Liver (tissue), 9 donors: ENCODE results near the gene ACACB. TPM values are rescaled to one million over a fixed set of nuclear protein-coding genes. Genes with fewer than 3 reads are reported as not detected.

Experiments
- DNase-seq: peaks from one replicate; pipeline ENCODE4 v3.0.0-alpha.2; 2017; ENCODE audit warnings: low spot score
- H3K27ac ChIP-seq, 2 donors: one replicate each; pipeline ENCODE4 v1.7.0; 2013; ENCODE audit warnings: inconsistent platforms in 2 of 2, low read length in 2 of 2, control low read depth in 1 of 2, low read depth in 1 of 2, mild to moderate bottlenecking in 1 of 2
- H3K27me3 ChIP-seq, 4 donors: one replicate each; pipeline versions ENCODE4 v1.6.1 to v1.7.0; 2013; ENCODE audit warnings: low read length in 3 of 4, inconsistent platforms in 1 of 4, mild to moderate bottlenecking in 1 of 4, moderate library complexity in 1 of 4; ENCODE audit not compliant: control insufficient read depth in 4 of 4, insufficient read depth in 4 of 4
- H3K36me3 ChIP-seq, 4 donors: one replicate each; pipeline versions ENCODE4 v1.6.1 to v1.7.0; 2013; ENCODE audit warnings: low read length in 3 of 4, mild to moderate bottlenecking in 3 of 4, low read depth in 1 of 4, moderate library complexity in 1 of 4; ENCODE audit not compliant: control insufficient read depth in 4 of 4, insufficient read depth in 3 of 4
- H3K4me1 ChIP-seq, 4 donors: one replicate each; pipeline versions ENCODE4 v1.6.1 to v1.7.0; 2013; ENCODE audit warnings: low read length in 3 of 4, mild to moderate bottlenecking in 3 of 4, moderate library complexity in 1 of 4; ENCODE audit not compliant: control insufficient read depth in 4 of 4, insufficient read depth in 4 of 4
- H3K4me3 ChIP-seq, 3 donors: one replicate each; pipeline versions ENCODE4 v1.6.1 to v1.7.0; 2013; ENCODE audit warnings: low read length in 3 of 3, control low read depth in 1 of 3, low read depth in 1 of 3, mild to moderate bottlenecking in 1 of 3
- H3K9ac ChIP-seq, 2 donors: one replicate each; pipeline ENCODE4 v1.7.0; 2013; ENCODE audit warnings: low read length in 2 of 2, mild to moderate bottlenecking in 2 of 2, moderate library complexity in 2 of 2, control low read depth in 1 of 2, low read depth in 1 of 2
- H3K9me3 ChIP-seq, 4 donors: one replicate each; pipeline versions ENCODE4 v1.6.1 to v1.7.0; 2013; ENCODE audit warnings: low read length in 3 of 4; ENCODE audit not compliant: control insufficient read depth in 4 of 4
- EGR1 ChIP-seq, 2 donors: IDR thresholded peaks; 2 replicates each; pipeline ENCODE4 v1.6.1; 2016 to 2018; ENCODE audit warnings: antibody characterized with exemption in 2 of 2, low read depth in 2 of 2
- FOXA1 ChIP-seq: IDR thresholded peaks from 2 replicates; pipeline ENCODE4 v1.6.1; 2016; ENCODE audit warnings: antibody characterized with exemption
- FOXA2 ChIP-seq: IDR thresholded peaks from 2 replicates; pipeline ENCODE4 v1.6.1; 2016; ENCODE audit warnings: antibody characterized with exemption
- GABPA ChIP-seq, 2 donors: IDR thresholded peaks in 1 of 2; conservative IDR thresholded peaks in 1 of 2; 2 replicates each; pipeline ENCODE4 v1.6.1; 2016; ENCODE audit warnings: antibody characterized with exemption in 2 of 2, mild to moderate bottlenecking in 1 of 2, moderate library complexity in 1 of 2
- HNF4A ChIP-seq, 2 donors: conservative IDR thresholded peaks; 2 replicates each; pipeline ENCODE4 v1.6.1; 2016; ENCODE audit warnings: antibody characterized with exemption in 2 of 2, mild to moderate bottlenecking in 2 of 2
- HNF4G ChIP-seq: IDR thresholded peaks from 2 replicates; pipeline ENCODE4 v1.6.1; 2016; ENCODE audit warnings: antibody characterized with exemption
- JUND ChIP-seq, 2 donors: IDR thresholded peaks; 2 replicates each; pipeline ENCODE4 v1.6.1; 2016; ENCODE audit warnings: antibody characterized with exemption in 2 of 2
- NR2F2 ChIP-seq: IDR thresholded peaks from 2 replicates; pipeline ENCODE4 v1.6.1; 2016; ENCODE audit warnings: antibody characterized with exemption
- RAD21 ChIP-seq, 2 donors: IDR thresholded peaks; 2 replicates each; pipeline ENCODE4 v1.6.1; 2016; ENCODE audit warnings: antibody characterized with exemption in 2 of 2, mild to moderate bottlenecking in 2 of 2
- RXRA ChIP-seq, 2 donors: IDR thresholded peaks; 2 replicates each; pipeline ENCODE4 v1.6.1; 2017 to 2018; ENCODE audit warnings: antibody characterized with exemption in 2 of 2, mild to moderate bottlenecking in 1 of 2
- SP1 ChIP-seq: IDR thresholded peaks from 2 replicates; pipeline ENCODE4 v1.6.1; 2018; ENCODE audit warnings: antibody characterized with exemption, mild to moderate bottlenecking
- TAF1 ChIP-seq: conservative IDR thresholded peaks from 2 replicates; pipeline ENCODE4 v1.6.1; 2016; ENCODE audit warnings: antibody characterized with exemption, mild to moderate bottlenecking
- YY1 ChIP-seq: IDR thresholded peaks from 2 replicates; pipeline ENCODE4 v1.6.1; 2016; ENCODE audit warnings: antibody characterized with exemption, mild to moderate bottlenecking
- WGBS: extraction: QIAGEN DNeasy Blood & Tissue Kit; methylation state at CpG from one replicate; pipeline ENCODE4 v1.1.7; 2013; 5-methylcytosine and 5-hydroxymethylcytosine counted together
- polyA plus RNA-seq, 2 donors: library from polyadenylated mRNA; stranded (reverse) in 1 of 2; unstranded in 1 of 2; fragments of 200-250 nt in 1 of 2; fragments of >200 nt in 1 of 2; fragmentation: Nextera tagmentation in 1 of 2; extraction: Ambion mirVana in 1 of 2; gene quantifications; one replicate each; pipeline versions ENCODE4 v1.2.1 to v1.2.3, GENCODE V29; 2013 to 2015
- total RNA-seq, 2 donors: library from RNA; depleted of rRNA; stranded (reverse); fragments of >200 nt; gene quantifications; one replicate each; pipeline ENCODE4 v1.2.3, GENCODE V29; 2014
- TF ChIP-seq, protein P1 (sequence below): IDR thresholded peaks from 2 replicates; pipeline ENCODE4 v1.6.1; 2016; ENCODE audit warnings: antibody characterized with exemption
- TF ChIP-seq, protein P2 (sequence below): IDR thresholded peaks from 2 replicates; pipeline ENCODE4 v1.6.1; 2016; ENCODE audit warnings: antibody characterized with exemption
- TF ChIP-seq, protein P3 (sequence below): fragments of 150-350 bp; IDR thresholded peaks from 2 replicates; pipeline ENCODE4 v1.5.1; 2017; ENCODE audit warnings: improper control_type of control experiment, low read depth, low read length; ENCODE audit not compliant: missing input control
- TF ChIP-seq, protein P4 (sequence below): IDR thresholded peaks from 2 replicates; pipeline ENCODE4 v1.6.1; 2016; ENCODE audit warnings: antibody characterized with exemption
- TF ChIP-seq, protein P5 (sequence below): IDR thresholded peaks from 2 replicates; pipeline ENCODE4 v1.6.1; 2016; ENCODE audit warnings: antibody characterized with exemption, mild to moderate bottlenecking
- donor health status: healthy.
- donor health status: healthy.
- donor health status: healthy.
- donor health status: healthy.
- donor health status: healthy.

Gene ACACB
- total and polyA plus RNA-seq, 4 donors: 12.9 to 288 (median 52.1) TPM

DNA sequence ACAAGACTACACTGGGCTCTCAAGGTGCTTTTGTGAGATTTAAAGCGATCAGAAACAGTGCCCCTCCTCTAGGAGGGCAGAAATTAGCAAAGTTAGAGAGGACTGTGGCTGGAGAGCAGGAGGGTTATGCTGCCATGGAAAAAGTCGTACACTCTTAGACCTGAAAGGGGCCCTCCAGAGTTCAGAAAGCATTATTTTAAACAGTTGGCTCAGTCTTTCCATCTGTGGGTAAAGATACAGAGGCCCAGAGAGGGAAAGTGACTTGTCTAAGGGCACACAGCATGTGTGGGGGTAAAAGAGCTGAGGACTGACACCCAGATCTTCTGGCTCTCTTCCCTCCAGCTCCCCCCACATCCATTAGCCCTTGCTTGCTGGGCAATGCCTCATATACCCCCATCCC lies 145.6 kb downstream of the ACACB start:
- WGBS: 94% methylated on average over 2 of the region's 2 CpGs
- no peaks in the 10 kb centered on the region for H3K4me1 ChIP-seq
- H3K9ac ChIP-seq: no peak overlapping the region
- no peaks in the 10 kb centered on the region for H3K27me3 ChIP-seq
- TF ChIP-seq YY1 (no peak), FOXA1 (no peak), FOXA2 (no peak), HNF4A (conservative IDR thresholded peaks at IDR 0.05) (no peak), RAD21 (IDR thresholded peaks at IDR 0.05) (no peak), EGR1 (IDR thresholded peaks at IDR 0.05; ENCODE audit: low read depth in 2 of 2) (no peak), JUND (IDR thresholded peaks at IDR 0.05) (no peak), SP1 (no peak), GABPA (IDR thresholded peaks at IDR 0.05 in 1 of 2, conservative IDR thresholded peaks at IDR 0.05 in 1 of 2) (no peak), TAF1 (no peak)
- TF ChIP-seq, protein P1, sequence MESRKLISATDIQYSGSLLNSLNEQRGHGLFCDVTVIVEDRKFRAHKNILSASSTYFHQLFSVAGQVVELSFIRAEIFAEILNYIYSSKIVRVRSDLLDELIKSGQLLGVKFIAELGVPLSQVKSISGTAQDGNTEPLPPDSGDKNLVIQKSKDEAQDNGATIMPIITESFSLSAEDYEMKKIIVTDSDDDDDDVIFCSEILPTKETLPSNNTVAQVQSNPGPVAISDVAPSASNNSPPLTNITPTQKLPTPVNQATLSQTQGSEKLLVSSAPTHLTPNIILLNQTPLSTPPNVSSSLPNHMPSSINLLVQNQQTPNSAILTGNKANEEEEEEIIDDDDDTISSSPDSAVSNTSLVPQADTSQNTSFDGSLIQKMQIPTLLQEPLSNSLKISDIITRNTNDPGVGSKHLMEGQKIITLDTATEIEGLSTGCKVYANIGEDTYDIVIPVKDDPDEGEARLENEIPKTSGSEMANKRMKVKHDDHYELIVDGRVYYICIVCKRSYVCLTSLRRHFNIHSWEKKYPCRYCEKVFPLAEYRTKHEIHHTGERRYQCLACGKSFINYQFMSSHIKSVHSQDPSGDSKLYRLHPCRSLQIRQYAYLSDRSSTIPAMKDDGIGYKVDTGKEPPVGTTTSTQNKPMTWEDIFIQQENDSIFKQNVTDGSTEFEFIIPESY: no peak
- TF ChIP-seq, protein P2, sequence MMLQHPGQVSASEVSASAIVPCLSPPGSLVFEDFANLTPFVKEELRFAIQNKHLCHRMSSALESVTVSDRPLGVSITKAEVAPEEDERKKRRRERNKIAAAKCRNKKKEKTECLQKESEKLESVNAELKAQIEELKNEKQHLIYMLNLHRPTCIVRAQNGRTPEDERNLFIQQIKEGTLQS: no peak
- H3K9me3 ChIP-seq: no peaks in the 10 kb centered on the region
- no peak for DNase-seq
- no peak overlapping the region for H3K27ac ChIP-seq
- H3K36me3 ChIP-seq: peaks cover 24 to 83% (median 66%) of the 10 kb centered on the region in 4 donors
- no peak overlapping the region for H3K4me3 ChIP-seq

DNA sequence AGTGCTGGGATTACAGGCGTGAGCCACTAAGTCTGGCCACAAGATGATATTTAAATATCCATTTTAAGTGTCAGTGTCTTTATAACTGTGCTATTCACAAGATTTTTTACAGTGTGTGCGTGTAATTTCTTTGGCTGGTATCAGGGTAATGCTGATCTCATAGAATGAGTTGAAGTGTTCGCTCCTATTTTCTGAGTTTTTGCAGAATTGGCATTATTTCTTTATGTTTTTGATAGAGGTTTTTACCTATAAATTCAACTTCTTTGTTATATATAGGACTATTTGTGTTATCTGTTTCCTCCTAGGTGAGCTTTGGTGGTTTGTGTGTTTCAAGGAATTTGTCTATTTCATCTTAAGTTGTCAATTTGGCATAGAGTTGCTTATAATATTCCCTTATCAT lies 147.1 kb downstream of the ACACB start:
- Histone ChIP-seq H3K9me3 (no peaks in the 10 kb centered on the region), H3K27ac (no peak overlapping the region), H3K27me3 (no peaks in the 10 kb centered on the region), H3K9ac (no peak overlapping the region), H3K4me3 (no peak overlapping the region), H3K4me1 (no peaks in the 10 kb centered on the region), H3K36me3 (peaks cover 30 to 84% (median 66%) of the 10 kb centered on the region in 4 donors)
- WGBS: 95% methylated on average over 3 of the region's 3 CpGs
- TF ChIP-seq, protein P3, sequence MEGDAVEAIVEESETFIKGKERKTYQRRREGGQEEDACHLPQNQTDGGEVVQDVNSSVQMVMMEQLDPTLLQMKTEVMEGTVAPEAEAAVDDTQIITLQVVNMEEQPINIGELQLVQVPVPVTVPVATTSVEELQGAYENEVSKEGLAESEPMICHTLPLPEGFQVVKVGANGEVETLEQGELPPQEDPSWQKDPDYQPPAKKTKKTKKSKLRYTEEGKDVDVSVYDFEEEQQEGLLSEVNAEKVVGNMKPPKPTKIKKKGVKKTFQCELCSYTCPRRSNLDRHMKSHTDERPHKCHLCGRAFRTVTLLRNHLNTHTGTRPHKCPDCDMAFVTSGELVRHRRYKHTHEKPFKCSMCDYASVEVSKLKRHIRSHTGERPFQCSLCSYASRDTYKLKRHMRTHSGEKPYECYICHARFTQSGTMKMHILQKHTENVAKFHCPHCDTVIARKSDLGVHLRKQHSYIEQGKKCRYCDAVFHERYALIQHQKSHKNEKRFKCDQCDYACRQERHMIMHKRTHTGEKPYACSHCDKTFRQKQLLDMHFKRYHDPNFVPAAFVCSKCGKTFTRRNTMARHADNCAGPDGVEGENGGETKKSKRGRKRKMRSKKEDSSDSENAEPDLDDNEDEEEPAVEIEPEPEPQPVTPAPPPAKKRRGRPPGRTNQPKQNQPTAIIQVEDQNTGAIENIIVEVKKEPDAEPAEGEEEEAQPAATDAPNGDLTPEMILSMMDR: no peak
- TF ChIP-seq, protein P4, sequence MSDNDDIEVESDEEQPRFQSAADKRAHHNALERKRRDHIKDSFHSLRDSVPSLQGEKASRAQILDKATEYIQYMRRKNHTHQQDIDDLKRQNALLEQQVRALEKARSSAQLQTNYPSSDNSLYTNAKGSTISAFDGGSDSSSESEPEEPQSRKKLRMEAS: no peak
- no peak for TF ChIP-seq EGR1 (IDR thresholded peaks at IDR 0.05; ENCODE audit: low read depth in 2 of 2)
- TF ChIP-seq YY1: no peak
- no peak for TF ChIP-seq SP1
- TF ChIP-seq GABPA (IDR thresholded peaks at IDR 0.05 in 1 of 2, conservative IDR thresholded peaks at IDR 0.05 in 1 of 2): no peak
- TF ChIP-seq FOXA1: no peak
- TF ChIP-seq RAD21 (IDR thresholded peaks at IDR 0.05): no peak
- no peak for TF ChIP-seq HNF4G
- no peak for TF ChIP-seq JUND (IDR thresholded peaks at IDR 0.05)
- TF ChIP-seq, protein P2: no peak
- TF ChIP-seq FOXA2: no peak
- no peak for TF ChIP-seq HNF4A (conservative IDR thresholded peaks at IDR 0.05)
- TF ChIP-seq TAF1: no peak
- TF ChIP-seq RXRA (IDR thresholded peaks at IDR 0.05): no peak
- TF ChIP-seq NR2F2: no peak
- TF ChIP-seq, protein P1: no peak
- TF ChIP-seq, protein P5, sequence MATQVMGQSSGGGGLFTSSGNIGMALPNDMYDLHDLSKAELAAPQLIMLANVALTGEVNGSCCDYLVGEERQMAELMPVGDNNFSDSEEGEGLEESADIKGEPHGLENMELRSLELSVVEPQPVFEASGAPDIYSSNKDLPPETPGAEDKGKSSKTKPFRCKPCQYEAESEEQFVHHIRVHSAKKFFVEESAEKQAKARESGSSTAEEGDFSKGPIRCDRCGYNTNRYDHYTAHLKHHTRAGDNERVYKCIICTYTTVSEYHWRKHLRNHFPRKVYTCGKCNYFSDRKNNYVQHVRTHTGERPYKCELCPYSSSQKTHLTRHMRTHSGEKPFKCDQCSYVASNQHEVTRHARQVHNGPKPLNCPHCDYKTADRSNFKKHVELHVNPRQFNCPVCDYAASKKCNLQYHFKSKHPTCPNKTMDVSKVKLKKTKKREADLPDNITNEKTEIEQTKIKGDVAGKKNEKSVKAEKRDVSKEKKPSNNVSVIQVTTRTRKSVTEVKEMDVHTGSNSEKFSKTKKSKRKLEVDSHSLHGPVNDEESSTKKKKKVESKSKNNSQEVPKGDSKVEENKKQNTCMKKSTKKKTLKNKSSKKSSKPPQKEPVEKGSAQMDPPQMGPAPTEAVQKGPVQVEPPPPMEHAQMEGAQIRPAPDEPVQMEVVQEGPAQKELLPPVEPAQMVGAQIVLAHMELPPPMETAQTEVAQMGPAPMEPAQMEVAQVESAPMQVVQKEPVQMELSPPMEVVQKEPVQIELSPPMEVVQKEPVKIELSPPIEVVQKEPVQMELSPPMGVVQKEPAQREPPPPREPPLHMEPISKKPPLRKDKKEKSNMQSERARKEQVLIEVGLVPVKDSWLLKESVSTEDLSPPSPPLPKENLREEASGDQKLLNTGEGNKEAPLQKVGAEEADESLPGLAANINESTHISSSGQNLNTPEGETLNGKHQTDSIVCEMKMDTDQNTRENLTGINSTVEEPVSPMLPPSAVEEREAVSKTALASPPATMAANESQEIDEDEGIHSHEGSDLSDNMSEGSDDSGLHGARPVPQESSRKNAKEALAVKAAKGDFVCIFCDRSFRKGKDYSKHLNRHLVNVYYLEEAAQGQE: no peak
- no peak for DNase-seq
